ENCODE data around the gene RAET1G.

RAET1G gene

GRCh38 chr6:149887343-149887742, 35.6 kb downstream of the RAET1G start:
- no peak overlapping the region for H3K4me3 ChIP-seq (ENCODE audit: low read depth, low read length)
- in situ Hi-C loops (cut with HindIII; ENCODE audit: low sequenced_read_pairs): no loop called here
- peak; percentile 5 for DNase-seq (ENCODE audit: low read depth, low spot score)
- TF ChIP-seq CTCF (IDR thresholded peaks at IDR 0.05; ENCODE audit: low read depth, low read length): no peak

DNA sequence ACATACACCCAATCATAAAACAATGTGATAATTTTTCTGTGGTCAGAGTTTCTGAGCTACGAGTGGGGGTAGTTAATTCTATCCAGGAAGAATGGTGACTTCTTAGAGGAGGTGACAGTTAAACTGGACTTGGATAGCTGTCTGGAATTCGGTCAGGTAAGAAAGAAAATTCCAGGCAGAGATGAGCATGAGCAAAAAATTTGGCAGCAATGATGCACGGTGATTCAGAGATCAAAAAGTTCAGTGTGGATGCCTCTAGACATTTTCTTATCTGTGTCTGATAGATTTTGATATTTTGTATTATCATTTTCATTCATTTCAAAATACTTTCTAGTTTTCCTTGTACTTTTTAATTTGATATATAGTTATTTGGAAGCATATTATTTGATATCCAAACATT, 37.0 kb downstream of the RAET1G start:
- no peak overlapping the region for H3K4me3 ChIP-seq (ENCODE audit: low read depth, low read length)
- no peak for DNase-seq (ENCODE audit: low read depth, low spot score)
- in situ Hi-C loops (cut with HindIII; ENCODE audit: low sequenced_read_pairs): no loop called here
- TF ChIP-seq CTCF (IDR thresholded peaks at IDR 0.05; ENCODE audit: low read depth, low read length): no peak

DNA sequence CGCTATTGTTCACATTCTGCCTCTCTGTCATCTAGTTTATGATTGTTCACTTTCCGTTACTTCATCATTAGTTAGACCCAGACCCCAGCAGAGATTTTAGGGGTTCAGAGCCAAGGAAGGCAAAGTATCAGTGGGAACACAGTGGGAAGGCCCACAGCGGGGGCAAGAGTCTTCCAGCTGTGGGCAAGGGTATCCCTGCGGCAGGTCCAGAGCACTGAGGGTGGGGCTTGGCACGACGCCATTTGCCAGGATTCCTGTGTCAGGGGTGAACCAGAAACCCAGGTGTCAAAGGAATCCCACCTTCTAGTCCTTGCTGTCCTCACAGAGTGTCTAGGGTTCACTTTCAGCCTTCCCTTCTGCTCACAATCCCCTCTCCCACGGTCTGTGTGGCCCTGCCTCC, 38.3 kb downstream of the RAET1G start:
- no peak for DNase-seq (ENCODE audit: low read depth, low spot score)
- no peak overlapping the region for H3K4me3 ChIP-seq (ENCODE audit: low read depth, low read length)
- in situ Hi-C loops (cut with HindIII; ENCODE audit: low sequenced_read_pairs): no loop called here
- no peak for TF ChIP-seq CTCF (IDR thresholded peaks at IDR 0.05; ENCODE audit: low read depth, low read length)

DNA sequence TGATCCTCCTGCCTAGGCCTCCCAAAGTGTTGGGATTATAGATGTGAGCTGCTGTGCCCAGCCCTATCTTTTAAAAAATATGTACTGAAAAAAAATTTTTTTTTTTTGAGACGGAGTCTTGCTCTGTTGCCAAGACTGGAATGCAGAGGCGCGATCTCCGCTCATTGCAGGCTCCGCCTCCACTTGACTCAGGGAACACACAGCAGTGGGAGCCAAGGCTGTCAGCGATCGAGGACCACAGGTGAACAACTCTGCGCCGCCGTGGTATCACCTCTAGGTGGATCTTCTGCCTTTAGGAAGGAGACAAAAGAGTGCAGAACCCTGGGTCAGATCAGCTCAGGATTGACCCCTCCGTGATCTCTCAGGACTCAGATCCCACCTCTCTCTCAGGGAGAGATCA, 38.7 kb downstream of the RAET1G start:
- DNase-seq (ENCODE audit: low read depth, low spot score): no peak
- TF ChIP-seq CTCF (IDR thresholded peaks at IDR 0.05; ENCODE audit: low read depth, low read length): no peak
- in situ Hi-C loops (cut with HindIII; ENCODE audit: low sequenced_read_pairs): no loop called here
- H3K4me3 ChIP-seq (ENCODE audit: low read depth, low read length): no peak overlapping the region

DNA sequence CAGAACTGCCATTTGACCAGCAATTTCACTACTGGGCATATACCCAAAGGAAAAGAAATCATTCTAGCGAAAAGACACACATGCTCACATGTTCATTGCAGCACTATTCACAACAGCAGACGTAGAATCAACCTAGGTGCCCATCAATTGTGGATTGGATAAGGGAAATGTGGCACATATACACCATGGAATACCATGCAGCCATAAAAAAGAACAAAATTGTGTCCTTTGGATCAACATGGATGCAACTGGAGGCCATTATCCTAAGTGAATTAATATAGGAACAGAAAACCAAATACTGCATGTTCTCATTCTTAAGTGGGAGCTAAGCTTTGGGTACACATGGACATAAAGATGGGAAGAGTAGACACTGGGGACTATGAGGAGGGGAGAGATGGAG, 41.1 kb downstream of the RAET1G start:
- no peak for TF ChIP-seq CTCF (IDR thresholded peaks at IDR 0.05; ENCODE audit: low read depth, low read length)
- DNase-seq (ENCODE audit: low read depth, low spot score): no peak
- H3K4me3 ChIP-seq (ENCODE audit: low read depth, low read length): no peak overlapping the region
- in situ Hi-C loops (cut with HindIII; ENCODE audit: low sequenced_read_pairs): no loop called here

GRCh38 chr6:149881066-149881766, 41.7 kb downstream of the RAET1G start:
- no peak for DNase-seq (ENCODE audit: low read depth, low spot score)
- TF ChIP-seq CTCF (IDR thresholded peaks at IDR 0.05; ENCODE audit: low read depth, low read length): no peak
- in situ Hi-C loops (cut with HindIII; ENCODE audit: low sequenced_read_pairs): no loop called here
- H3K4me3 ChIP-seq (ENCODE audit: low read depth, low read length): no peak overlapping the region

Data from astrocyte of the spinal cord (primary cell).